OCI-LY1 (cell line): ENCODE results near the gene TIAM1.

Source experiments
- H2AFZ ChIP-seq: fragments of 200-600 bp; sonication (generic), shearing (Covaris generic); 2 replicates; pipeline ENCODE4 v1.6.0; 2014; ENCODE audit warnings: antibody characterized with exemption, mild to moderate bottlenecking, low read length
- H3F3A ChIP-seq: fragments of 200-600 bp; sonication (generic), shearing (Covaris generic); 2 replicates; pipeline ENCODE4 v1.6.0; 2014; ENCODE audit warnings: mild to moderate bottlenecking, antibody characterized with exemption, low read length, moderate library complexity; ENCODE audit not compliant: insufficient read depth
- H3K27ac ChIP-seq: fragments of 200-600 bp; sonication (generic); 2 replicates; pipeline ENCODE4 v1.5.1; 2014; ENCODE audit warnings: low read length, mixed run types, mild to moderate bottlenecking, low read depth; ENCODE audit not compliant: poor library complexity, severe bottlenecking
- H3K27me3 ChIP-seq: fragments of 200-600 bp; sonication (generic); 2 replicates; pipeline ENCODE4 v1.6.0; 2014; ENCODE audit warnings: antibody characterized with exemption, mild to moderate bottlenecking, low read length, moderate library complexity; ENCODE audit not compliant: insufficient read depth
- H3K36me3 ChIP-seq: fragments of 200-600 bp; sonication (generic); 2 replicates; pipeline ENCODE4 v1.6.1; 2014; ENCODE audit warnings: mild to moderate bottlenecking, antibody characterized with exemption, low read length, moderate library complexity, mixed read lengths; ENCODE audit not compliant: insufficient read depth
- H3K4me1 ChIP-seq: fragments of 200-600 bp; sonication (generic); 2 replicates; pipeline ENCODE4 v1.5.1; 2014; ENCODE audit warnings: mild to moderate bottlenecking, low read length, moderate library complexity; ENCODE audit not compliant: insufficient read depth, severe bottlenecking
- H3K4me2 ChIP-seq: fragments of 200-600 bp; sonication (generic), shearing (Covaris generic); 2 replicates; pipeline ENCODE4 v1.6.1; 2014; ENCODE audit warnings: low read length
- H3K4me3 ChIP-seq: fragments of 200-600 bp; sonication (generic); 2 replicates; pipeline ENCODE4 v1.5.1; 2014; ENCODE audit warnings: low read length, low read depth, mild to moderate bottlenecking, mixed read lengths; ENCODE audit not compliant: poor library complexity, severe bottlenecking
- H3K79me2 ChIP-seq: fragments of 200-600 bp; shearing (Covaris generic); 2 replicates; pipeline ENCODE4 v1.6.1; 2016; ENCODE audit warnings: mixed run types, low read length, mixed read lengths; ENCODE audit not compliant: insufficient read depth
- H3K9ac ChIP-seq: fragments of 200-600 bp; sonication (generic), shearing (Covaris generic); 2 replicates; pipeline ENCODE4 v1.6.1; 2014; ENCODE audit warnings: mild to moderate bottlenecking, low read length, mixed read lengths
- H3K9me2 ChIP-seq: fragments of 200-600 bp; sonication (generic), shearing (Covaris generic); 2 replicates; pipeline ENCODE4 v1.6.1; 2014; ENCODE audit warnings: low read depth, mild to moderate bottlenecking, low read length, mixed read lengths
- H3K9me3 ChIP-seq: fragments of 200-600 bp; shearing (Covaris generic); 2 replicates; pipeline ENCODE4 v1.6.1; 2014; ENCODE audit warnings: low read length, mixed read lengths
- H4K20me1 ChIP-seq: fragments of 200-600 bp; sonication (generic), shearing (Covaris generic); 2 replicates; pipeline ENCODE4 v1.6.0; 2016; ENCODE audit warnings: mild to moderate bottlenecking, low read length; ENCODE audit not compliant: insufficient read depth
- CTCF ChIP-seq: fragments of 200-600 bp; sonication (generic), shearing (Covaris generic); IDR thresholded peaks from 2 replicates; pipeline ENCODE4 v1.5.1; 2017; ENCODE audit warnings: mild to moderate bottlenecking, antibody characterized with exemption, low read length, moderate library complexity, mixed read lengths
- EZH2 ChIP-seq: fragments of 200-600 bp; sonication (generic), shearing (Covaris generic); IDR thresholded peaks from 2 replicates; pipeline ENCODE4 v1.8.0; 2017; ENCODE audit warnings: borderline replicate concordance, mixed run types, mild to moderate bottlenecking, antibody characterized with exemption, low read length, moderate library complexity, mixed read lengths

TIAM1 gene

GRCh38 chr21:31098576-31099005 is 245.5 kb downstream of the TIAM1 start:
- Histone ChIP-seq H4K20me1 (no peaks in the 10 kb centered on the region), H3K4me2 (no peak overlapping the region), H3K9me3 (no peaks in the 10 kb centered on the region), H3K4me3 (no peak overlapping the region), H3K27ac (no peak overlapping the region), H2AFZ (no peak overlapping the region), H3K79me2 (no peaks in the 10 kb centered on the region), H3K9ac (no peak overlapping the region), H3K9me2 (no peaks in the 10 kb centered on the region), H3K27me3 (no peaks in the 10 kb centered on the region), H3K4me1 (peaks cover 6% of the 10 kb centered on the region), H3F3A (no peaks in the 10 kb centered on the region), H3K36me3 (no peaks in the 10 kb centered on the region)
- TF ChIP-seq EZH2 (no peak), CTCF (peak; percentile 94)

- Histone ChIP-seq H3K27ac (no peak overlapping the region), H3K9me2 (no peaks in the 10 kb centered on the region), H3K9me3 (no peaks in the 10 kb centered on the region), H3K4me3 (no peak overlapping the region), H4K20me1 (no peaks in the 10 kb centered on the region), H3K4me2 (no peak overlapping the region), H2AFZ (no peak overlapping the region), H3K4me1 (no peaks in the 10 kb centered on the region), H3K27me3 (no peaks in the 10 kb centered on the region), H3F3A (no peaks in the 10 kb centered on the region), H3K9ac (no peak overlapping the region), H3K79me2 (no peaks in the 10 kb centered on the region), H3K36me3 (no peaks in the 10 kb centered on the region)
- no peak for TF ChIP-seq CTCF
These were observed 251.0 kb downstream of the TIAM1 start for GRCh38 chr21:31092832-31093625.

- Histone ChIP-seq H3K9ac (no peak overlapping the region), H3K27ac (no peak overlapping the region), H3K4me1 (no peaks in the 10 kb centered on the region), H3K79me2 (no peaks in the 10 kb centered on the region), H3K9me2 (no peaks in the 10 kb centered on the region), H3K27me3 (no peaks in the 10 kb centered on the region), H3K4me3 (no peak overlapping the region), H3K4me2 (no peak overlapping the region), H3K36me3 (no peaks in the 10 kb centered on the region), H3K9me3 (no peaks in the 10 kb centered on the region), H3F3A (no peaks in the 10 kb centered on the region), H4K20me1 (no peaks in the 10 kb centered on the region), H2AFZ (no peak overlapping the region)
- no peak for TF ChIP-seq CTCF
- TF ChIP-seq EZH2 = no peak
These were observed 253.7 kb downstream of the TIAM1 start for GRCh38 chr21:31090376-31090775.
